Measurements from ENCODE around the gene OGDH.

The OGDH gene

GRCh38 chr7:44743750-44744149 lies 137.3 kb downstream of the OGDH start:
- no peak for DNase-seq

DNA sequence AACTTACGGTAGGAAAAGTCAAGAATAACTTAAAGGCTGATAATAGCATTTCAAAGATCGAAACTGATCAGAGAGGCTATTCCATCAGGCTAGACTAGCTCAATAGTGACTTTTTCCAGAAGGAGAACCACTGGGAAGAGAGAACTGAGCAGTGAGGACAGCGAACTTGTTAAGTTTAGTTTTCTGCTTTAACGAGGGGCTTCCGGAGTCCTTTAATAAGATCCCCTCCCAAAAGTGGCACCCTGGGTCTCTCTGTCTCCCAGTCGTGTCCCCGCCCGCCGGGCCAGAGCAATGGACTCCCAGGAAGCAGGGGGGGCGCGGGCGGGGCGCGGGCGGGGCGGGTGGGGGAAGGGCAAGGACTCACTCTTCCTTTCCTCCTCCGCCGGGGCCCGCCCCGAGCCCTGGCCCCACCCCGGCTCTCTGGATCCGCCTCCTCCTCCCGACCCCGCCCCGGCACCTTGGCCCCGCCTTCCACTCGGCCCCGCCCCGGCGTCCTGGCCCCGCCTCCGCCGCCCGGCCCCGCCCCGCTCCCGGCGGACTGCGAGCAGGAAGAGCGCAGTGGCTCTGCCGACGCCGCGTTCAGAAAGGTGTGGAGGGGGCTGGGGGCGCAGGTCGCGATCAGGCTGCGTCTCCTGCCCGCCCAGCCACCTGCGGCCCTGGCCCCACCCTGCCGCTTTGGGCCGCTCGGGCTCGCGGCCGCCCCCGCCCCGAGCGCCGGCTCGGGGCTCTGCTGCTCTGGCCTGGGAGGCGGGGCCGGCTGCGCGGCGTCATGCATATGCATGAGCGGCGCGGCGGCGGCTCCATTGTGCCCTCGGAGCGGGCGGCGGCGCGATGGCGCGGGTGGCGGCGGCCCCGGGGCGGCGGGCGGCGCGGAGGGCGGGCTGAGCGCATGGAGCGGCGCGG lies 141.9 kb downstream of the OGDH start, which contains the start of gene ZMIZ2:
ZMIZ2 (plus strand) TSS at position 803 of the 903 bp plus-strand sequence. CDS start 7,403 bp downstream, outside the sequence.
- DNase-seq, result peak; percentile 81

DNA sequence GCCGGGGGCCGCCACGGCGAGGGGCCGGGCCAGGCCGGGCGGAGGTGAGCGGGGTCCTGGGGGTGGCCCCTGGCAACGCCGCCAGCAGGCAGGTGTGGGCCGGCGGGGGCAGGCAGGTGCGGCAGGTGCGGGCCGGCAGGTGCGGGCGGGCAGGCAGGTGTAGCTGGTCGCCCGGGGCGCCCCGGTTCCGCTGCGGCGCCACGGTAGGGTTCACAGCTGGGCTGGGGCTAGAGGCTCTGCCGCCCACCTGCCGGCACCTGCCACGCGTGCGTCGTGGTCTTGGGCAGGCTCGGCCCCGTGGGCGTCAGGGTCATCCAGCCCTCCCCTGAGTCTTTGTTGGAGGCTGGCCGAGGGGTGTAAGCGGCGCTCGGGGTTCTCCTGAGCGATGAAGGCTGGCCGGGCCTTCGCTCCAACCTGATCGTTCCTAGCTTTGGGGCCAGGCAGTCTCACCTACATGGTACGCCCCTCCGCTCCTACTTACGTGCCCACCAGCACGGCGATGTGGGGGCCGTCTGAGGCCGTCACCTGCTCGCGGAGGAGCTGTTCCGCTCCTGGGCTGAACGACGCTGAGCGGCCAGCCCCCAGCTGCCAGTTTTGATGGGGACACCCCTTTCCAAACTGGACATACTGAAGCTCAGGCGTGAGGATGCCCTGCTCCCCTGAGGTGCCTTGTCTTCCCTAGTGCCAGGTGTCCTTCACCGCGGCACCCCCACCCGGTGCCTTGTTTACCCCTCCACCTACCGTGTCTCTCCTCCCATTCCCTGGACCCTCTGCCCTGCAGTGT lies 142.7 kb downstream of the OGDH start:
- no peak for DNase-seq

DNA sequence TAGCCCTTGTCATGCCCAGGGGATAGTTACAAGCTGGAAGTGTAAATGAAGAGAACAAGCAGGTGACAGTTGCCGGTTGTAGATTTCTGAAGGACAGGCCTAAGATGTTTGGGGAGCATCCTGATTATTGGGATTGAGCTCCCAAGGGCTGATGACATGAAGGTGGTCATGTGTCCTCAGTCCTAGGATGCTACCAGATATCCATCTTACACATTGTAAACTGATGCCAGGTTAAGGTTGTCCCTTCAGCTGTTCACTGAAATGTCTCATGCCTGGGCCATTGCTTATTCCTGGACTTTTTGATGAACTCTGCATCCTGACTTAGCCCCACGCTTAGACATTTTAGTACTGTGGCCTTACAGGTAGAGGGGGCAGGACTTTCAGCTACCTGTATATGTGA lies 143.6 kb downstream of the OGDH start:
- no peak for DNase-seq

- DNase-seq, result no peak
Observed at GRCh38 chr7:44750424-44750823, 144.0 kb downstream of the OGDH start.

GRCh38 chr7:44750921-44751571 lies 144.6 kb downstream of the OGDH start:
- no peak for DNase-seq

DNA sequence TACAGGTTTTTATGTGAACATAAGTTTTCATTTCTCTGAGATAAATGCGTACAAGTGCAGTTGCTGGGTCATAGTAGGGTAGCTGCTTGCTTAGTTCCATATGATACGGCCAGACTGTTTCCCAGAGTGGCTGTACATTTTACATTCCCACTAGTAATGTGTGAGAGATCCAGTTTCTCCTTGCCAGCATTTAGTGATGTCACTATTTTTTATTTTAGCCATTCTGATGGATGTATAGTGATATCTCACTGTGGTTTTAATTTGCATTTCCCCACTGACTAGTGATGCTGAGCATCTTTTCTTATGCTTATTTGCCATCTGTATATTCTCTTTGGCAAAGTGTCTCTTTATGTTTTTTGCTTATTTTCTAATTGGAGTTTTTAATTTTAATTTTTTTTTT lies 146.4 kb downstream of the OGDH start:
- no peak for DNase-seq

- no peak for DNase-seq
Observed at GRCh38 chr7:44754802-44755697, 148.6 kb downstream of the OGDH start.

GRCh38 chr7:44755698-44756627 lies 149.5 kb downstream of the OGDH start:
- no peak for DNase-seq

GRCh38 chr7:44756904-44757303 lies 150.5 kb downstream of the OGDH start:
- DNase-seq, result no peak

GRCh38 chr7:44757311-44757710 lies 150.9 kb downstream of the OGDH start:
- DNase-seq, result peak; percentile 77

DNA sequence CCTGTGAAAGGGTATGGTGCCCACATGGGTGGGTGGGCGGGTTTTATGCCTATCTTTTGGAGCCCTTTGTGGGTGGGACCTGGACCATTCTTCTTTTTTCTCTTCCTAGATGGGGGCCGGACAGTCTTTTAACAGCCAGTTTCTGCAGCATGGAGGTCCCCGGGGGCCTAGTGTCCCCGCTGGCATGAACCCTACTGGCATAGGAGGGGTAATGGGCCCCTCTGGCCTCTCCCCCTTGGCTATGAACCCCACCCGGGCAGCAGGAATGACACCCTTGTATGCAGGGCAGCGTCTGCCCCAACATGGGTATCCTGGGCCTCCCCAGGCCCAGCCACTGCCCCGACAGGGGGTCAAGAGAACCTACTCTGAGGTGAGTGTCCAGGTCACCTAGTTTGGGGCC lies 151.3 kb downstream of the OGDH start:
- DNase-seq, result no peak
